ENCODE measurements around the gene CERS1.
A peak's percentile ranks its signal among the peaks of the same experiment; 100 is the strongest.

CERS1 gene

DNA sequence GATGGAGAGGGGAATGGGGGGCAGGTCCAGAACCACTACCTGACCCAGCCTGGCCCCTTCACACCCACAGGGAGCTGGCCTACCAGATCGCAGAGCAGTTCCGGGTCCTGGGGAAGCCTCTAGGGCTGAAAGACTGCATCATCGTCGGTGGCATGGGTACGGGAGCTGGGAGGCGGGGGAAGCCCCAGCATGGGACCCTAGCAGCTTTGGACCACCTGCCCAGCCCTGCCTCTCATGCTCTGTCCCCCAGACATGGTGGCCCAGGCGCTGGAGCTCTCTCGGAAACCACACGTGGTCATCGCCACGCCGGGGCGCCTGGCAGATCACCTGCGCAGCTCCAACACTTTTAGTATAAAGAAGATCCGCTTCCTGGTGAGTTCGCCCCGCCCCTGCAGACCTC, 25.6 kb upstream of the CERS1 start:
- Histone ChIP-seq H3K27me3 (ENCODE audit: insufficient read depth, low read length) (no peaks in the 10 kb centered on the region), H3K9ac (ENCODE audit: low read length) (no peak overlapping the region), H3K9me2 (ENCODE audit: low read depth, low read length) (no peaks in the 10 kb centered on the region), H3K79me2 (ENCODE audit: insufficient read depth, low read length) (peaks cover 13% of the 10 kb centered on the region), H3F3A (ENCODE audit: insufficient read depth, low read length) (no peaks in the 10 kb centered on the region), H3K4me3 (ENCODE audit: low read depth, low read length, poor library complexity, severe bottlenecking) (no peak overlapping the region), H2AFZ (ENCODE audit: low read length) (no peak overlapping the region), H3K36me3 (ENCODE audit: insufficient read depth, low read length) (peaks cover 49% of the 10 kb centered on the region), H3K9me3 (ENCODE audit: low read length) (no peaks in the 10 kb centered on the region), H3K27ac (ENCODE audit: low read depth, low read length, poor library complexity, severe bottlenecking) (no peak overlapping the region), H3K4me2 (ENCODE audit: low read length) (no peak overlapping the region), H4K20me1 (ENCODE audit: insufficient read depth, low read length) (no peaks in the 10 kb centered on the region), H3K4me1 (ENCODE audit: insufficient read depth, low read length, severe bottlenecking) (peaks cover 31% of the 10 kb centered on the region)
- TF ChIP-seq EZH2 (IDR thresholded peaks at IDR 0.05; ENCODE audit: borderline replicate concordance, low read length) (no peak), CTCF (IDR thresholded peaks at IDR 0.05; ENCODE audit: low read length) (no peak)

- Histone ChIP-seq H3K4me1 (ENCODE audit: insufficient read depth, low read length, severe bottlenecking) (peaks cover 31% of the 10 kb centered on the region), H3K4me2 (ENCODE audit: low read length) (peak overlapping the region; percentile 90), H3K79me2 (ENCODE audit: insufficient read depth, low read length) (peaks cover 14% of the 10 kb centered on the region), H3K9ac (ENCODE audit: low read length) (peak overlapping the region; percentile 87), H3K27me3 (ENCODE audit: insufficient read depth, low read length) (no peaks in the 10 kb centered on the region), H3F3A (ENCODE audit: insufficient read depth, low read length) (no peaks in the 10 kb centered on the region), H3K27ac (ENCODE audit: low read depth, low read length, poor library complexity, severe bottlenecking) (no peak overlapping the region), H3K4me3 (ENCODE audit: low read depth, low read length, poor library complexity, severe bottlenecking) (peak overlapping the region; percentile 94), H4K20me1 (ENCODE audit: insufficient read depth, low read length) (no peaks in the 10 kb centered on the region), H3K9me3 (ENCODE audit: low read length) (no peaks in the 10 kb centered on the region), H3K9me2 (ENCODE audit: low read depth, low read length) (no peaks in the 10 kb centered on the region), H2AFZ (ENCODE audit: low read length) (no peak overlapping the region), H3K36me3 (ENCODE audit: insufficient read depth, low read length) (peaks cover 41% of the 10 kb centered on the region)
- no peak for TF ChIP-seq CTCF (IDR thresholded peaks at IDR 0.05; ENCODE audit: low read length)
- no peak for TF ChIP-seq EZH2 (IDR thresholded peaks at IDR 0.05; ENCODE audit: borderline replicate concordance, low read length)
Measured at GRCh38 chr19:18920400-18920799, 24.4 kb upstream of the CERS1 start.

DNA sequence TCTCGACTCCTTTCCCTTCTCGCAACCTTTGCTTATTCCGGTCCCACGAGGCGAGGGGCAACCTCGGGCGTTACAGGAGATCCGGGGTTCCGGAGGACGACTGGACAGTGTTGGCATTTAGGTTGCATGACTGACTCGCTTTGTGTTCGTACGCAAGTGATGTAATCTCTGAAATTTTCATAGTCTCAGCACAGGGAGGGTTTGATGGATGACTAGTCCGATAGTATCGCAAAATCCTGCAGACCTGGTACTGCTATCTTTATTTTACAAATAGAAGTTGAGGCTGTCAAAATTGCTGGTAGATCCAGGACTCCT, 23.9 kb upstream of the CERS1 start:
- H2AFZ ChIP-seq (ENCODE audit: low read length) = no peak overlapping the region
- TF ChIP-seq EZH2 (IDR thresholded peaks at IDR 0.05; ENCODE audit: borderline replicate concordance, low read length) (no peak), CTCF (IDR thresholded peaks at IDR 0.05; ENCODE audit: low read length) (no peak)
- no peaks in the 10 kb centered on the region for H3K9me3 ChIP-seq (ENCODE audit: low read length)
- peak overlapping the region; percentile 87 for H3K9ac ChIP-seq (ENCODE audit: low read length)
- peak overlapping the region; percentile 94 for H3K4me3 ChIP-seq (ENCODE audit: low read depth, low read length, poor library complexity, severe bottlenecking)
- peaks cover 45% of the 10 kb centered on the region for H3K36me3 ChIP-seq (ENCODE audit: insufficient read depth, low read length)
- H3K27ac ChIP-seq (ENCODE audit: low read depth, low read length, poor library complexity, severe bottlenecking) = no peak overlapping the region
- peaks cover 19% of the 10 kb centered on the region for H3K79me2 ChIP-seq (ENCODE audit: insufficient read depth, low read length)
- no peaks in the 10 kb centered on the region for H4K20me1 ChIP-seq (ENCODE audit: insufficient read depth, low read length)
- peaks cover 31% of the 10 kb centered on the region for H3K4me1 ChIP-seq (ENCODE audit: insufficient read depth, low read length, severe bottlenecking)
- no peaks in the 10 kb centered on the region for H3K27me3 ChIP-seq (ENCODE audit: insufficient read depth, low read length)
- peak overlapping the region; percentile 90 for H3K4me2 ChIP-seq (ENCODE audit: low read length)
- H3K9me2 ChIP-seq (ENCODE audit: low read depth, low read length) = no peaks in the 10 kb centered on the region
- no peaks in the 10 kb centered on the region for H3F3A ChIP-seq (ENCODE audit: insufficient read depth, low read length)

All from OCI-LY1 (cell line).